Gastrocnemius medialis (tissue), 4 donors: ENCODE results near the gene THRA.

Experiments used
- CTCF ChIP-seq, 5 experiments: fragments of 450-650 bp in 3 of 5; fragments of 200-600 bp in 2 of 5; sonication (generic) in 2 of 5; IDR thresholded peaks in 4 of 5; conservative IDR thresholded peaks in 1 of 5; 1 replicate in 4 of 5; 2 replicates in 1 of 5; pipeline ENCODE4 v1.5.1; 2016 to 2019; ENCODE audit warnings: antibody characterized with exemption in 5 of 5, mild to moderate bottlenecking in 3 of 5, moderate library complexity in 3 of 5
- POLR2A ChIP-seq, 2 donors: fragments of 450-650 bp; IDR thresholded peaks; one replicate each; pipeline ENCODE4 v1.6.1; 2017; ENCODE audit warnings: antibody characterized with exemption in 2 of 2, mild to moderate bottlenecking in 2 of 2, moderate library complexity in 2 of 2

- TF ChIP-seq CTCF (IDR thresholded peaks at IDR 0.05 in 4 of 5, conservative IDR thresholded peaks at IDR 0.05 in 1 of 5) (no peak), POLR2A (IDR thresholded peaks at IDR 0.05) (no peak)
These were observed 67.7 kb downstream of the THRA start for GRCh38 chr17:40130352-40131042.
